Smooth muscle cell (in vitro differentiated cells): ENCODE measurements around the gene ZFYVE28. TPM values are rescaled to one million over a fixed set of nuclear protein-coding genes. Genes with fewer than 3 reads are reported as not detected.

ENCODE experiments used
- DNase-seq: peaks from one replicate; lab custom pipeline; 2025; ENCODE audit not compliant: unreplicated experiment; lab: John Stamatoyannopoulos, UW
- H2AFZ ChIP-seq: fragments of 200-600 bp; sonication (generic); 2 replicates; pipeline ENCODE4 v1.6.0; 2016; ENCODE audit warnings: antibody characterized with exemption, low read depth, mild to moderate bottlenecking
- H3F3A ChIP-seq: fragments of 200-600 bp; sonication (generic); 2 replicates; pipeline ENCODE4 v1.6.0; 2017; ENCODE audit warnings: antibody characterized with exemption, low read depth
- H3K27ac ChIP-seq: fragments of 200-600 bp; sonication (generic); 2 replicates; pipeline ENCODE4 v1.5.1; 2016; ENCODE audit warnings: low read depth, mild to moderate bottlenecking
- H3K27me3 ChIP-seq: fragments of 200-600 bp; sonication (generic); 2 replicates; pipeline ENCODE4 v1.6.1; 2016; ENCODE audit warnings: low read depth, mild to moderate bottlenecking
- H3K36me3 ChIP-seq: fragments of 200-600 bp; sonication (generic); 2 replicates; pipeline ENCODE4 v1.5.1; 2016; ENCODE audit warnings: low read depth
- H3K4me1 ChIP-seq: fragments of 200-600 bp; sonication (generic); 2 replicates; pipeline ENCODE4 v1.5.1; 2016; ENCODE audit warnings: low read depth
- H3K4me2 ChIP-seq: fragments of 200-600 bp; sonication (generic); 2 replicates; pipeline ENCODE4 v1.6.0; 2016; ENCODE audit warnings: mild to moderate bottlenecking
- H3K4me3 ChIP-seq: fragments of 200-600 bp; sonication (generic); 2 replicates; pipeline ENCODE4 v1.5.1; 2016; ENCODE audit warnings: mild to moderate bottlenecking
- H3K79me2 ChIP-seq: fragments of 200-600 bp; sonication (generic); 2 replicates; pipeline ENCODE4 v1.6.0; 2016; ENCODE audit warnings: low read depth, mild to moderate bottlenecking
- H3K9ac ChIP-seq: fragments of 200-600 bp; sonication (generic); 2 replicates; pipeline ENCODE4 v1.6.0; 2016; ENCODE audit warnings: low read depth
- H3K9me3 ChIP-seq: fragments of 200-600 bp; sonication (generic); replicated peaks from 2 replicates; pipeline ENCODE4 v1.5.1; 2016; ENCODE audit warnings: low read depth
- H4K20me1 ChIP-seq: fragments of 200-600 bp; sonication (generic); 2 replicates; pipeline ENCODE4 v1.6.0; 2016; ENCODE audit warnings: low read depth
- WGBS: methylation state at CpG from one replicate; pipeline ENCODE4 v1.1.7; 2016; ENCODE audit warnings: low lambda C conversion rate; 5-methylcytosine and 5-hydroxymethylcytosine counted together
- polyA plus RNA-seq: library from polyadenylated mRNA; unstranded; fragments of >200 nt; fragmentation: Nextera tagmentation; extraction: Ambion mirVana; gene quantifications from 2 replicates; pipeline ENCODE4 v1.2.1, GENCODE V29; 2016
- total RNA-seq: library from RNA; depleted of rRNA; stranded (reverse); fragments of >200 nt; gene quantifications from 2 replicates; pipeline ENCODE4 v1.2.3, GENCODE V29; 2014
- TF ChIP-seq, protein P1 (sequence below): fragments of 200-600 bp; sonication (generic); IDR thresholded peaks from 2 replicates; pipeline ENCODE4 v1.5.1; 2017; ENCODE audit warnings: borderline replicate concordance, mild to moderate bottlenecking, antibody characterized with exemption; ENCODE audit not compliant: insufficient read depth, poor library complexity, severe bottlenecking

The ZFYVE28 gene
- total and polyA plus RNA-seq, 2 experiments from 2014 or later = 0.22 TPM; not detected in 1

- Histone ChIP-seq H3K4me1 (no peaks in the 10 kb centered on the region), H3K9ac (no peak overlapping the region), H4K20me1 (no peaks in the 10 kb centered on the region), H2AFZ (no peak overlapping the region), H3K27me3 (peaks cover 13% of the 10 kb centered on the region), H3F3A (no peaks in the 10 kb centered on the region), H3K79me2 (no peaks in the 10 kb centered on the region), H3K4me3 (no peak overlapping the region), H3K4me2 (no peak overlapping the region), H3K36me3 (no peaks in the 10 kb centered on the region), H3K27ac (no peak overlapping the region), H3K9me3 (no peaks in the 10 kb centered on the region)
- TF ChIP-seq, protein P1, sequence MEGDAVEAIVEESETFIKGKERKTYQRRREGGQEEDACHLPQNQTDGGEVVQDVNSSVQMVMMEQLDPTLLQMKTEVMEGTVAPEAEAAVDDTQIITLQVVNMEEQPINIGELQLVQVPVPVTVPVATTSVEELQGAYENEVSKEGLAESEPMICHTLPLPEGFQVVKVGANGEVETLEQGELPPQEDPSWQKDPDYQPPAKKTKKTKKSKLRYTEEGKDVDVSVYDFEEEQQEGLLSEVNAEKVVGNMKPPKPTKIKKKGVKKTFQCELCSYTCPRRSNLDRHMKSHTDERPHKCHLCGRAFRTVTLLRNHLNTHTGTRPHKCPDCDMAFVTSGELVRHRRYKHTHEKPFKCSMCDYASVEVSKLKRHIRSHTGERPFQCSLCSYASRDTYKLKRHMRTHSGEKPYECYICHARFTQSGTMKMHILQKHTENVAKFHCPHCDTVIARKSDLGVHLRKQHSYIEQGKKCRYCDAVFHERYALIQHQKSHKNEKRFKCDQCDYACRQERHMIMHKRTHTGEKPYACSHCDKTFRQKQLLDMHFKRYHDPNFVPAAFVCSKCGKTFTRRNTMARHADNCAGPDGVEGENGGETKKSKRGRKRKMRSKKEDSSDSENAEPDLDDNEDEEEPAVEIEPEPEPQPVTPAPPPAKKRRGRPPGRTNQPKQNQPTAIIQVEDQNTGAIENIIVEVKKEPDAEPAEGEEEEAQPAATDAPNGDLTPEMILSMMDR = no peak
- DNase-seq = no peak
- WGBS = 96% methylated on average over 8 of the region's 8 CpGs
Measured at GRCh38 chr4:2426069-2426397, 7.6 kb upstream of the ZFYVE28 start.

- no peaks in the 10 kb centered on the region for H3K36me3 ChIP-seq
- DNase-seq = no peak
- H3K79me2 ChIP-seq = no peaks in the 10 kb centered on the region
- TF ChIP-seq, protein P1 = no peak
- no peaks in the 10 kb centered on the region for H3K9me3 ChIP-seq
- H3K4me2 ChIP-seq = no peak overlapping the region
- no peak overlapping the region for H3K9ac ChIP-seq
- no peak overlapping the region for H2AFZ ChIP-seq
- H4K20me1 ChIP-seq = no peaks in the 10 kb centered on the region
- no peaks in the 10 kb centered on the region for H3K4me1 ChIP-seq
- H3K27me3 ChIP-seq = peaks cover 18% of the 10 kb centered on the region
- H3K4me3 ChIP-seq = no peak overlapping the region
- H3F3A ChIP-seq = no peaks in the 10 kb centered on the region
- 96% methylated on average over 13 of the region's 13 CpGs for WGBS
- no peak overlapping the region for H3K27ac ChIP-seq
Measured at GRCh38 chr4:2425386-2426068, 7.1 kb upstream of the ZFYVE28 start.

DNA sequence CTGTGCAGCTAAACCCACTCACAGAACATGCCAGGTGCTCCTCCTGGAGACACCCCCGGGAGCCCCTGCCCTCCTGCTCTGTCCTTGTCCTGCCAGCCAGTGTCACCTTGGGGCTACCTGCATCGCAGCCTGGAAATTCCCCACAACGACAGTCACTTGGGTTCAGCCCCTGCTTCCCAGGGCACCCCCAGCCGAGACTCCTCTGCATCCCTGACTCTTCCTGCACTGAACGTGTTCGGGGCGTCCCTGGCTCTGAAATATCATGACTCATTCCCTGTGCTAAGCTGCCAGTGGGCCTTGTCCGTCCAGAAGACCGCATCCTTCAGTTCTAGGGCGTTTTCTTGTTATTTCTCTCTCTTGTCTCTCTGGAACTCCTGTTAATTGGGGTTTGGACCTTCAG is 6.1 kb upstream of the ZFYVE28 start:
- H3K36me3 ChIP-seq = no peaks in the 10 kb centered on the region
- 67% methylated on average over 10 of the region's 10 CpGs for WGBS
- TF ChIP-seq, protein P1 = no peak
- no peaks in the 10 kb centered on the region for H3K4me1 ChIP-seq
- no peaks in the 10 kb centered on the region for H3K79me2 ChIP-seq
- no peak overlapping the region for H3K9ac ChIP-seq
- H3K27ac ChIP-seq = no peak overlapping the region
- H2AFZ ChIP-seq = no peak overlapping the region
- peaks cover 28% of the 10 kb centered on the region for H3K27me3 ChIP-seq
- no peak for DNase-seq
- no peak overlapping the region for H3K4me3 ChIP-seq
- H3K9me3 ChIP-seq = no peaks in the 10 kb centered on the region
- H3K4me2 ChIP-seq = no peak overlapping the region
- H3F3A ChIP-seq = no peaks in the 10 kb centered on the region
- H4K20me1 ChIP-seq = no peaks in the 10 kb centered on the region

DNA sequence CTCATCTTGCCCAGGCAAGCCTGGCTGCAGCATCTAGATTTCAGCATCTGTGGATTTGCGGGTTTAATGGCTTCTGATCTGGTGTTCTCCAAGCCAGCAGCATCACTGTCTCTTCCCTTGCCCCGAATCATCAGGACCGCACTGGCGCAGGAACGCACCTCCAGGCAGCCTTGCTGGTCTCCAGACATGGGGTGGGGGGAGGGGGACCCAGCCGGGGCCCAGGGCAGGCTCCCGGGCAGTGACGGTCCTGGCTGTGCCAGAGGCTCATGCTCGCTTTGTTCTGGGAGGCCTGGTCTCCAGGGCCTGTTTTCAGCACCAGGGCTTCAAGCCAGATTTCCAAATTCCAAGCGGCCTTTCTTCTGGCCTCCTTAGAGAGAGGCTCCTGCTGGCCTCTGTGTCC is 5.2 kb upstream of the ZFYVE28 start:
- Histone ChIP-seq H3K27me3 (peaks cover 35% of the 10 kb centered on the region), H3F3A (no peaks in the 10 kb centered on the region), H4K20me1 (no peaks in the 10 kb centered on the region), H3K9ac (no peak overlapping the region), H2AFZ (no peak overlapping the region), H3K79me2 (no peaks in the 10 kb centered on the region), H3K4me1 (peaks cover 5% of the 10 kb centered on the region), H3K27ac (no peak overlapping the region), H3K4me3 (no peak overlapping the region), H3K36me3 (no peaks in the 10 kb centered on the region), H3K9me3 (no peaks in the 10 kb centered on the region), H3K4me2 (no peak overlapping the region)
- TF ChIP-seq, protein P1 = no peak
- DNase-seq = no peak
- WGBS = 89% methylated on average over 10 of the region's 10 CpGs
